HG03442 (cell line): ENCODE data around the gene CHAF1A.

Experiments used
- ATAC-seq: cut with Tn5 transposase; IDR thresholded peaks from one replicate; pipeline ENCODE4 v1.9.1; 2021; ENCODE audit warnings: mild to moderate bottlenecking, moderate library complexity; ENCODE audit not compliant: unreplicated experiment

Gene CHAF1A

DNA sequence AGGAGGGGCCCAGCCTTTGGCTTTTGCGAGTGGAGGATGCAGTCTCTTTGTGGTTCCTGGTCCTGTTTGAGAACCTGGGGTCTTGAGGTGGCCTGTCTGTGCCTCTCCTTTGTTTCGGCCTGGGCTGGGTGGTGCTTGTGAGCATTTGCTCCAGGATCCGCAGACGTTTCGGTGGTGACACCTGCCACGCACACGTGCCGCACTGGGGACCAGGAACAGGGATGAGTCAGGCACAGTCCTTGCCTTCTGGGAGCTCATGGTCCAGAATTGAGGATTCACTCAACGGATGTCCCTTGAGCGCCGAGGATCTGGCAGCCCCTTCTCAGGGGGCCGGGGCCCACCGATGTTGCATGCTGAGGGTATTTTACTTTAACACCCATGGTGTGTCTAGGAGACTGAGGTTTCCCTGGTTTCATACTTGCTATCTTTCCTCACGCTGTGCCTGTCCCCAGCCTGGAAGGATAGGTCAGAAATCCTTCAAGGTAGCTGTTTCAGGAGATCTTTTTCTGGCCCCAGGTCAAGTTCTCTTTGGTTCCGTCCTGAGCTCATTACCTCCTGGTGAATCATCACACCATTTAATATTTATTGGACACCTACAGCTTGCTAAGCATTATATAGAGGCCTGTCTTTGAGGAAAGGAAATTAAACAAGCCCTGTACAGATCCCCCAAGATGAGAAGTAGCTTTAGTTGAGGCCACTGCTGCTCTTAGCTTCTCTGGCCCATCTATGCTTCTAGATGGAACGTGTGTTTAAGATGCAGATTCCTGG is 74.8 kb downstream of the CHAF1A start:
- ATAC-seq, result no peak

DNA sequence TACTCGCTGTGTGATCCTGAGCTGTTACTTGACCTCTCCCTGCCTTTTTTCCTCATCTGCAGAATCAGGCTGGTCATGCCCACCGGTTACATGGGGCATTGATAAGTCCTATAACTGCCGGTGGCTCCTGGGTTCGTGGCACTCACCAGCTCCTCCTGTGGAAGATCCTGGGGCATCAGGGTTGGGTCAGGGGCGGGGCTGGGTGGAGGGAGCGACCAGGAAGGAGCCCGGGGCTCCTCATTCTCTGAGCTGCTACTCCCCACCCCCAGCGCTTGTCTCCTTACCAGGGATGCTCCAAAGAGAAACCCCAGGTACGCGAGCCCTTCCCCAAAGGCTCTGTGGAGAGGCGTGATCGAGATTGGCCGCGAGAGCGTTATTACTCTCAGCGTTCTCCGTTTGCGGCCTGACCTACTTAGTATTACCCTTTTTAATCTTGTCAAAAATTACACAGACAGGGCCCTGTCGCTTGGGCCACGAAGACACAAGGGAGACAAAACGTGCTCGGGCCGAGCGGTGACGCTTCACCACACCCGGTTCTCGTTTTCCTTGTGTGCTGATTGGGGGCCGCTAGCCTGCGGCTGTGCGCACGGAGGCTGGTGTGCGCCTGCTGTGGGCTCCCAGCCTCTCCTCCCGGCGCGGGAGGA is 80.4 kb downstream of the CHAF1A start:
- ATAC-seq, result no peak

DNA sequence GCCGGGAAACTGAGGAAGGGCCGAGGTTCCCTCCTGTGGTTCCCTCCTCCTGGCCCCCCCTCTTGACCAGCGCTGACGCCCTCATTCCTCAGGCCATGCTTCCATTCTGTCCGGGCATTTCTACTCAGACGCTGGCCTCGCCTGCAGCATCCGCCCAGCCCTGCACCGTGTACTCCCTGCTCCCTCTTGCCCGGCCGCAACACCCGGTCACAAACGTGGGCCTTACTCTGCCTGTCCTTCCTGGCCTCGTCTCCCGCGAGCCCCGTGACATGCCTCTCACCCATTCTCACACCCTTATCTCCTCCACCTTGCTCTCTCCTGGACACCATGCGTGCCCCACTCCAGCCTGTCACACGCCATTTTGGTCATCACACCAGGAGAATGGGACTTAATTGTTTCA is 80.9 kb downstream of the CHAF1A start:
- no peak for ATAC-seq

DNA sequence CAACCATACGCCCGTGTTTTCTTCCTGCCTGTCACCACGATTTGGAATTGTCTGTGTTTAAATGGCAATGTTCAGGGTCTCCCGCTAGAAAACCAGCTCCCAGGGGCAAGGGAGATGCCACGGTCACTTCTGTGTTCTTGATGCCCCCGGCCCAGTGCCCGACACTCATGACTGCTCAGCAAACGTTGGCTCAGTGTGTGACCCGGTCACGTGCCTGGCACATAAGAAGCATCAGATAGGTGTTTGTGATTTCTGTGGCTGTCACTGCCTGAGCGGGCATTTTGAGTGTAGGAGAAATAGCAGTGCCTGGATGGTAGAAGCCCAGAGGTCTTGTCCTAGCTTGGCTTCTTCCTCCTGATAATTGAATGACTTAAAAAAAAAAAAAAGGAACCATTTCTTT is 85.1 kb downstream of the CHAF1A start:
- ATAC-seq, result no peak

GRCh38 chr19:4488496-4488895 is 86.1 kb downstream of the CHAF1A start:
- ATAC-seq, result no peak

GRCh38 chr19:4491446-4491845 is 89.0 kb downstream of the CHAF1A start:
- no peak for ATAC-seq

DNA sequence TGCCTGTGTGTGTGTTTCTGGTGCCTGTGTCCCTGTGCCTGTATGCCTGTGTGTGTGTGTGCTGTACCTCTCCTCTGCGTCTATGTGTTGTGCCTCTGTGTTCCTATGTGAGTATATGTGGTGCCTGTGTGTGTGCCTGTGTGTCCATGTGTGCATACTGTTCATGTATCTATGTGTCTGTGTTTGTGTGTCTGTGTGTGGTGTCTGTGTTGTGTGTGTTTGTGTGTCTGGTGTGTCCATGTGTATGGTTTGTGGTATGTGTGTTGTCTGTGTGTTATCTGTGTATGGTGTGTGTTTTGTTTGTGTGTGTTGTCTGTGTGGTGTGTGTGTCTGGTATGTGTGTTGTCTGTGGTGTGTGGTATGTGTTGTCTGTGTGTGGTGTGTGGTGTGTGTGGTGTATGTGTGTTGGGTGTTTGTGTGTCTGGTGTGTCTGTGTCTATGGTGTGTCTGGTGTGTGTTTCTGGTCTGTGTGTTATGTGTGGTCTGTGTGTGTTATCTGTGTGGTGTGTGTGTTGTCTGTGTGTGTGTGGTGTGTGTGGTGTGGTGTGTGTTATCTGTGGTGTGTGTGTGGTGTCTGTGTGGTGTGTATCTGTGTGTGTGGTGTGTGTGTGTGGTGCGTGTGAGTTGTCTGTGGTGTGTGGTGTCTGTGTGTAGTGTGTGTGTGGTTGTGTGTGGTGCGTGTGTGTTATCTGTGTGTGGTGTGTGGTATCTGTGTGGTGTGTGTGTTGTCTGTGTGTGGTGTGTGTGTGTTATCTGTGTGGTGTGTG is 90.1 kb downstream of the CHAF1A start:
- no peak for ATAC-seq
